Activated B cell treated with CpG ODN at 0.5 μM for 24 hours (primary cell): Measurements from ENCODE around the gene CSMD2. TPM values are rescaled to one million over a fixed set of nuclear protein-coding genes. Genes with fewer than 3 reads are reported as not detected.

ENCODE experiments used
- ATAC-seq: fragments of 200-7000 bp; cut with Tn5 transposase; one replicate; pipeline ENCODE4 v1.10.0; 2021; ENCODE audit warnings: low read depth, mild to moderate bottlenecking, moderate library complexity
- CTCF ChIA-PET: fragments of 350-600 bp; sonication (Branson Sonifier 250); formaldehyde crosslinking; loops from one replicate; lab custom pipeline; 2021; ENCODE audit warnings: antibody characterized with exemption; lab: Charles Lee
- POLR2A ChIA-PET: fragments of 350-600 bp; sonication (Branson Sonifier 250); formaldehyde crosslinking; loops from one replicate; lab custom pipeline; 2021; ENCODE audit warnings: antibody characterized with exemption; lab: Charles Lee
- DNase-seq: peaks from one replicate; pipeline ENCODE4 v3.0.0; 2022
- H3K27ac Mint-ChIP-seq: one replicate; pipeline ENCODE4 v1.8.0; 2020; ENCODE audit warnings: mixed read lengths
- H3K27me3 Mint-ChIP-seq: one replicate; pipeline ENCODE4 v1.8.0; 2021; ENCODE audit warnings: mixed read lengths
- H3K36me3 Mint-ChIP-seq: one replicate; pipeline ENCODE4 v1.8.0; 2021; ENCODE audit warnings: low read depth, mixed read lengths
- H3K4me1 Mint-ChIP-seq: one replicate; pipeline ENCODE4 v1.8.0; 2021; ENCODE audit warnings: mixed read lengths
- H3K4me3 Mint-ChIP-seq: one replicate; pipeline ENCODE4 v1.8.0; 2020; ENCODE audit warnings: mild to moderate bottlenecking, mixed read lengths
- H3K9me3 Mint-ChIP-seq: one replicate; pipeline ENCODE4 v1.8.0; 2020; ENCODE audit warnings: mixed read lengths
- intact Hi-C: fragments of 100-400 bp; cut with micrococcal nuclease; formaldehyde crosslinking; loops from one replicate; pipeline ENCODE4 v1.15.1; 2024
- total RNA-seq: library from RNA; stranded (reverse); gene quantifications from 2 replicates; pipeline ENCODE4 v1.2.3, GENCODE V29; 2022
- TF ChIP-seq, protein P1 (sequence below): fragments of 200-600 bp; IDR thresholded peaks from one replicate; pipeline ENCODE4 v1.8.0; 2022; ENCODE audit warnings: antibody characterized with exemption, mild to moderate bottlenecking

CSMD2 gene
- total RNA-seq: not detected in 2 replicates

DNA sequence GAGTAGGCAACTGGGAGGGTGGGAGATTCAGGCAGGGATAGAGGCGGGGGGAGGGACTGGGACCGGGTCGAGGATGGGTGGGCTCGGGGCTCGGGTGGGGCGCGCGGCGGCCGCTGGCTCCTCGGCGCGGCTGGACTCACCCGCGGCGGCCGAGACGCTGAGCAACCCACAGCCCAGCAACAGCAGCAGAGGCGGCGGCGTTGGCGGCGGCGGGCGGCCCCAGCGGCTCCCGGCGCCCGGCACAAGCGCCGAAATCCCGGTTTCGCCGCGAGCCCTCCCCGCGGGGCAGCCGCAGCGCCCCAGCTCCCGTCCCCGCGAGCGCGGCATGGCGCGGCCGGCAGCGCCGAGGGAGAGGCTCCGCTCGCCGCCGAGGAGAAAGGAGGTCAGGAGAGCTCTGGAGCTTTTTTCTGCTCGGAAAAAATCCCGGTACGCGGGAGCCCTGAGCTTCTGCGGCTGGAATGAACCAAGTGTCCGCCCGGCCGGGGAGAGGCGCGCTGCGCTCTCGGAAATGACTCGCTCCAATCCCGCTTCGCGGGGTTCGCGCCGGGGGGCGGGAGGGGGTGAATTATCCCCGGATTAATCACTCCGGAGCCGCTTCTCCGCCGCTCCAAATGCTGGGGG, at the start of gene CSMD2:
TSS of gene CSMD2 (minus strand) at position 460 of the 621 bp plus-strand sequence. CDS start at position 327, 133 bp downstream.
- no peak within 1 kb of the TSS for H3K27ac Mint-ChIP-seq
- ChIA-PET POLR2A (no interaction called here), CTCF (no interaction called here)

DNA sequence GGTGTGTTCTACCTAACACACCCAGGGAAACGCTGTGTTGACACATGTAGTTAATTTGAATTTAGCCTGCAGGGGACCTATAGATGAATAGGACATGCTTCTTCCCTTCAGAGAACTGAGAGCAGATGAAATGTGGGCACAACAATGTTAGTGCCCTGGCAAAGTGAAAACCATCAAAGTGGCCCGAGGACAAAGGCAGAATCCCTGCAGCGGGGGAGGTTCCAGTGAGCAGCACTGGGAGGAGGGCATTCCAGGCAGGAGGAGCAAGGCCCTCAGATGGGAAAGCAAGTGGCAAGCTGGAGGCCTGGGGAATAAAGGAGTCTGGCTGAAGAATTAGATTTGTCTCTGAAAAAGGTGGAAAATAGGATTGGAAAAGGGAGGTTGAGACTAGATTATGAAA, 48.9 kb upstream of the CSMD2 start:
- no peaks in the 10 kb centered on the region for H3K9me3 Mint-ChIP-seq
- no peak overlapping the region for H3K27ac Mint-ChIP-seq
- DNase-seq: no peak
- POLR2A ChIA-PET: no interaction called here
- no peak for ATAC-seq
- H3K36me3 Mint-ChIP-seq: no peaks in the 10 kb centered on the region
- no peaks in the 10 kb centered on the region for H3K27me3 Mint-ChIP-seq
- TF ChIP-seq, protein P1, sequence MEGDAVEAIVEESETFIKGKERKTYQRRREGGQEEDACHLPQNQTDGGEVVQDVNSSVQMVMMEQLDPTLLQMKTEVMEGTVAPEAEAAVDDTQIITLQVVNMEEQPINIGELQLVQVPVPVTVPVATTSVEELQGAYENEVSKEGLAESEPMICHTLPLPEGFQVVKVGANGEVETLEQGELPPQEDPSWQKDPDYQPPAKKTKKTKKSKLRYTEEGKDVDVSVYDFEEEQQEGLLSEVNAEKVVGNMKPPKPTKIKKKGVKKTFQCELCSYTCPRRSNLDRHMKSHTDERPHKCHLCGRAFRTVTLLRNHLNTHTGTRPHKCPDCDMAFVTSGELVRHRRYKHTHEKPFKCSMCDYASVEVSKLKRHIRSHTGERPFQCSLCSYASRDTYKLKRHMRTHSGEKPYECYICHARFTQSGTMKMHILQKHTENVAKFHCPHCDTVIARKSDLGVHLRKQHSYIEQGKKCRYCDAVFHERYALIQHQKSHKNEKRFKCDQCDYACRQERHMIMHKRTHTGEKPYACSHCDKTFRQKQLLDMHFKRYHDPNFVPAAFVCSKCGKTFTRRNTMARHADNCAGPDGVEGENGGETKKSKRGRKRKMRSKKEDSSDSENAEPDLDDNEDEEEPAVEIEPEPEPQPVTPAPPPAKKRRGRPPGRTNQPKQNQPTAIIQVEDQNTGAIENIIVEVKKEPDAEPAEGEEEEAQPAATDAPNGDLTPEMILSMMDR: no peak
- no peaks in the 10 kb centered on the region for H3K4me1 Mint-ChIP-seq
- CTCF ChIA-PET: no interaction called here
- intact Hi-C loops: no loop called here
- H3K4me3 Mint-ChIP-seq: no peak overlapping the region

More for the DNA sequence above, at the start of gene CSMD2:
- DNase-seq: no peak
- peaks cover 64% of the 10 kb centered on the region for H3K27me3 Mint-ChIP-seq
- intact Hi-C loops: loop anchor here (5.0 kb wide), 1 partner anchor 533 kb away; no protein-coding TSS in a partner anchor
- peaks cover 16% of the 10 kb centered on the region for H3K4me1 Mint-ChIP-seq
- H3K9me3 Mint-ChIP-seq: no peaks in the 10 kb centered on the region
- TF ChIP-seq, protein P1: no peak
- ATAC-seq: no peak
- no peaks in the 10 kb centered on the region for H3K36me3 Mint-ChIP-seq
- no peak within 1 kb of the TSS for H3K4me3 Mint-ChIP-seq

DNA sequence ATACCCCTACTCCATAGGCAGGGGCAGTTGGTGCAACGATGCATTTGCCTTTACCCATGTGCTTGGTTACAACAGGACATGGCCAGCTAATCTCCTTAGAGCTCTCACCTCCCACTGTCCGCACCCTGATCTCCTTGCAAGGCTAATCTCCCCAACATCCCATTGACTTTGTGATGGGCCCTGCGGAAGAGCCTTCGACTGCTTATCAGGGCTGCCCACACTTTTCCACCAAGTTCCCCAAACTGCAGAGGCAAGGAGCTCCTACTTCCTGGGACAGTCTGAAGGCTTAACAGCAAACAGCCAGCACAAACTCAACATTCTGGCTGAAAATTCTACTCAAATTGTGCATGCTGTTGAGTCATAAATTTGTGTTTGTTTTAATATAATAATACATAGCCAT, 47.6 kb upstream of the CSMD2 start:
- no peak overlapping the region for H3K27ac Mint-ChIP-seq
- no peaks in the 10 kb centered on the region for H3K36me3 Mint-ChIP-seq
- no peaks in the 10 kb centered on the region for H3K4me1 Mint-ChIP-seq
- POLR2A ChIA-PET: no interaction called here
- TF ChIP-seq, protein P1: no peak
- no peak for ATAC-seq
- H3K27me3 Mint-ChIP-seq: no peaks in the 10 kb centered on the region
- no peaks in the 10 kb centered on the region for H3K9me3 Mint-ChIP-seq
- intact Hi-C loops: no loop called here
- H3K4me3 Mint-ChIP-seq: no peak overlapping the region
- CTCF ChIA-PET: no interaction called here
- no peak for DNase-seq

DNA sequence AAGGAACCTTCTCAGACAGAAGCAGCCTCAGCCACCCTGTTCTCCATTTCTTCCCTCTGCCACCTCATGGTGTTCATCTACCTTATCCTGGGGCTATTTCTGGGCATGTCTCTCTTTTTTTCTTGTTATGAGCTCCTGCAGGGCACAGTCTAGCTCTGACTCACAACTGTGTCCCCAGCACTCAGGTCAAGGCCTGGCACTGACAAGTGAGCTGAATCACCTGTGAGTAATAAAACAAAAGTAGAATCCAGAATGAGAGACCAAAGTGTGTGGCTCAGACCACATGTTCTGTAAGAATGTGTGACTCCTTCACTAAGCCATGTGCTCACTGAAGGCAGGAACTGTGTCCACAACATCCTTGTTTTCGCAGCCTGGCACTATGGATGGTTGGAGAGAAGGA, 34.9 kb upstream of the CSMD2 start:
- ChIA-PET POLR2A (no interaction called here), CTCF (no interaction called here)
- TF ChIP-seq, protein P1: no peak
- no peak overlapping the region for H3K4me3 Mint-ChIP-seq
- H3K27me3 Mint-ChIP-seq: no peaks in the 10 kb centered on the region
- DNase-seq: no peak
- H3K36me3 Mint-ChIP-seq: no peaks in the 10 kb centered on the region
- no peak overlapping the region for H3K27ac Mint-ChIP-seq
- intact Hi-C loops: no loop called here
- H3K9me3 Mint-ChIP-seq: no peaks in the 10 kb centered on the region
- H3K4me1 Mint-ChIP-seq: no peaks in the 10 kb centered on the region
- no peak for ATAC-seq

DNA sequence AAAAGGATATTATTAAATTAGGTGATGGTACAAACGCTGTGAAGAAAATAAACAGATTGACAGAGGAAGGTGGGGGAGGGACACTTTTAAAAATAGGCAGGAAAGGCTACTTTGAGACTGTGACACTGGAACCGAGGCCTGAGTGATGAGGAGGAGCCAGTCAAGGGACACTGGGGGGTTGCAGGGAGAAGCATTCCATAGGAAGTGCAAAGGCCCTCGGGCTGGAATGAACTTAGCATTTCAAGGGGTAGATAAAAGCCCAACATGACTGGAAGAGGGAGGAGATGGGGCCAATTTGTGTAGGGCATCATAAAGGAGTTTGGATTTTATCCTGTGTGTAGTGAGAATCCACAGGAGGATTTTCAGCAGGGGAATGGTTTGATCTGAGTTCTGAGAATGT, 27.6 kb upstream of the CSMD2 start:
- Mint-ChIP-seq H3K36me3 (no peaks in the 10 kb centered on the region), H3K27me3 (peaks cover 10% of the 10 kb centered on the region), H3K4me1 (no peaks in the 10 kb centered on the region), H3K27ac (no peak overlapping the region), H3K4me3 (no peak overlapping the region), H3K9me3 (peaks cover 2% of the 10 kb centered on the region)
- TF ChIP-seq, protein P1: no peak
- no peak for DNase-seq
- intact Hi-C loops: no loop called here
- ChIA-PET CTCF (no interaction called here), POLR2A (no interaction called here)
- ATAC-seq: no peak
